ENCODE measurements around the gene PRICKLE2. TPM values are rescaled to one million over a fixed set of nuclear protein-coding genes. Genes with fewer than 3 reads are reported as not detected.

PRICKLE2 gene
- total RNA-seq, 1 experiment from 2014 or later = 3.2 TPM

DNA sequence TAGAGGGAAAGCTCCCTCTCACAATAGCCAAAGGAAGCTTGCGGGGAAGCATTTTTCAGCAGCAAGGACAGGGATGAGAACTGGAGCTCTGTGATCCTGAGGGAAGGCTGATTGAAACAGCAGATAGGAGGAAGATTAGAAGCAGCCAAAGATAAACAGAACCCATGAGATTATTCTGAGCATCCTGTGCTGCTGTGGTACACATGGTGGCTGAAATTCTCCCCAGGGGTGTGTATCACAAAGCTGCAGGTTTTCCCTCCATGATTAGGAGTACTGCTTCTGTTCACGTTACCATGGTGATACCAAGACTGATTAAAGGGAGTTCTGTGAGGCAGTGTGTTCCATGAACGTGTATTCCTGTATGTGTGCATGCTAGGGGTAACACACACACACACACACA lies 171.7 kb downstream of the PRICKLE2 start:
- Histone ChIP-seq H4K20me1 (ENCODE audit: control insufficient read depth, insufficient read depth, insufficient read length) (no peaks in the 10 kb centered on the region), H3K56ac (ENCODE audit: insufficient read length, low read depth, low read length) (no peak overlapping the region), H3K4me1 (ENCODE audit: insufficient read depth, low read length) (peaks cover 7% of the 10 kb centered on the region; the same call in 1 of the 2 replicates), H4K5ac (ENCODE audit: insufficient read length, low read depth, low read length) (no peak overlapping the region), H3K79me1 (ENCODE audit: insufficient read depth, low read depth, low read length, poor library complexity, severe bottlenecking) (no peaks in the 10 kb centered on the region), H2AK5ac (ENCODE audit: insufficient read length, low read length) (no peak overlapping the region), H2BK120ac (ENCODE audit: low read depth, low read length, poor library complexity, severe bottlenecking) (no peak overlapping the region), H2BK5ac (ENCODE audit: insufficient read length, low read length) (no peak overlapping the region), H4K91ac (ENCODE audit: insufficient read length, low read depth, low read length) (no peak overlapping the region), H3K4ac (ENCODE audit: low read depth, low read length) (no peak overlapping the region), H3K18ac (ENCODE audit: insufficient read length, low read depth, low read length) (no peak overlapping the region), H3K27ac (ENCODE audit: insufficient read length, low read depth, low read length) (no peak overlapping the region), H3K4me2 (ENCODE audit: insufficient read depth, insufficient read length, low read length) (no peak overlapping the region), H2BK20ac (ENCODE audit: low read depth, low read length, poor library complexity, severe bottlenecking) (no peak overlapping the region), H4K8ac (replicated peaks; ENCODE audit: insufficient read length, low read depth, low read length) (no peak overlapping the region), H3K27me3 (ENCODE audit: insufficient read depth, low read length) (no peaks in the 10 kb centered on the region), H3K9me3 (ENCODE audit: control insufficient read depth, low read depth, low read length) (no peaks in the 10 kb centered on the region), H3K23me2 (ENCODE audit: insufficient read length, low read depth, low read length, poor library complexity, severe bottlenecking) (no peaks in the 10 kb centered on the region), H3T11ph (ENCODE audit: low read length) (no peak overlapping the region), H3K79me2 (ENCODE audit: insufficient read depth, low read length) (no peaks in the 10 kb centered on the region), H2AFZ (ENCODE audit: low read length) (no peak overlapping the region), H3K9ac (ENCODE audit: extremely low read depth, insufficient read length, low read length) (no peak overlapping the region), H3K23ac (ENCODE audit: insufficient read length, low read depth, low read length) (no peak overlapping the region), H3K14ac (ENCODE audit: insufficient read depth, low read length) (no peak overlapping the region), H2BK12ac (ENCODE audit: insufficient read length, low read depth, low read length) (no peak overlapping the region), H2BK15ac (ENCODE audit: low read depth, low read length) (no peak overlapping the region)
- no peaks in the 10 kb centered on the region for H3K36me3 Mint-ChIP-seq (ENCODE audit: insufficient read depth in 1 of 3, low read depth in 3 of 3)
- WGBS (ENCODE audit: extremely low coverage, insufficient read length, low lambda C conversion rate) = no CpG with 5 or more reads among the region's 3 CpGs
- no peaks in the 10 kb centered on the region; a peak in 1 of 5 replicates for H3K9me3 Mint-ChIP-seq
- no peaks in the 10 kb centered on the region; the same call in 1 of the 2 replicates for H3K27me3 Mint-ChIP-seq (ENCODE audit: low read depth)
- H3K4me3 Mint-ChIP-seq = no peak overlapping the region
- peak overlapping the region in 1 of 3 experiments; percentile 36; a peak in 1 of 7 replicates for H3K27ac Mint-ChIP-seq
- TF ChIP-seq, protein P1, sequence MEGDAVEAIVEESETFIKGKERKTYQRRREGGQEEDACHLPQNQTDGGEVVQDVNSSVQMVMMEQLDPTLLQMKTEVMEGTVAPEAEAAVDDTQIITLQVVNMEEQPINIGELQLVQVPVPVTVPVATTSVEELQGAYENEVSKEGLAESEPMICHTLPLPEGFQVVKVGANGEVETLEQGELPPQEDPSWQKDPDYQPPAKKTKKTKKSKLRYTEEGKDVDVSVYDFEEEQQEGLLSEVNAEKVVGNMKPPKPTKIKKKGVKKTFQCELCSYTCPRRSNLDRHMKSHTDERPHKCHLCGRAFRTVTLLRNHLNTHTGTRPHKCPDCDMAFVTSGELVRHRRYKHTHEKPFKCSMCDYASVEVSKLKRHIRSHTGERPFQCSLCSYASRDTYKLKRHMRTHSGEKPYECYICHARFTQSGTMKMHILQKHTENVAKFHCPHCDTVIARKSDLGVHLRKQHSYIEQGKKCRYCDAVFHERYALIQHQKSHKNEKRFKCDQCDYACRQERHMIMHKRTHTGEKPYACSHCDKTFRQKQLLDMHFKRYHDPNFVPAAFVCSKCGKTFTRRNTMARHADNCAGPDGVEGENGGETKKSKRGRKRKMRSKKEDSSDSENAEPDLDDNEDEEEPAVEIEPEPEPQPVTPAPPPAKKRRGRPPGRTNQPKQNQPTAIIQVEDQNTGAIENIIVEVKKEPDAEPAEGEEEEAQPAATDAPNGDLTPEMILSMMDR (conservative IDR thresholded peaks at IDR 0.05) = no peak
- peaks cover 34 to 35% of the 10 kb centered on the region in 2 experiments for H3K4me1 Mint-ChIP-seq
- no peak for DNase-seq
